ENCODE data around the gene TACO1.

GRCh38 chr17:63578769-63579111 is 22.0 kb upstream of the TACO1 start:
- TF ChIP-seq CTCF (IDR thresholded peaks at IDR 0.05) (no peak), POLR2A (IDR thresholded peaks at IDR 0.05) (no peak)

Data from uterus (tissue), 2 donors.